K562 treated with DMSO at 1 percent for 48 hours (cell line): Measurements from ENCODE around the gene SCAF11. TPM values are rescaled to one million over a fixed set of nuclear protein-coding genes. Genes with fewer than 3 reads are reported as not detected.

Experiments used
- total RNA-seq: library from RNA; unstranded; fragments of 300-600 nt; gene quantifications from 2 replicates; pipeline ENCODE4 v1.2.3, GENCODE V29; 2022; ENCODE audit warnings: low replicate concordance; ENCODE audit errors: extremely low read depth

Gene SCAF11, protein sequence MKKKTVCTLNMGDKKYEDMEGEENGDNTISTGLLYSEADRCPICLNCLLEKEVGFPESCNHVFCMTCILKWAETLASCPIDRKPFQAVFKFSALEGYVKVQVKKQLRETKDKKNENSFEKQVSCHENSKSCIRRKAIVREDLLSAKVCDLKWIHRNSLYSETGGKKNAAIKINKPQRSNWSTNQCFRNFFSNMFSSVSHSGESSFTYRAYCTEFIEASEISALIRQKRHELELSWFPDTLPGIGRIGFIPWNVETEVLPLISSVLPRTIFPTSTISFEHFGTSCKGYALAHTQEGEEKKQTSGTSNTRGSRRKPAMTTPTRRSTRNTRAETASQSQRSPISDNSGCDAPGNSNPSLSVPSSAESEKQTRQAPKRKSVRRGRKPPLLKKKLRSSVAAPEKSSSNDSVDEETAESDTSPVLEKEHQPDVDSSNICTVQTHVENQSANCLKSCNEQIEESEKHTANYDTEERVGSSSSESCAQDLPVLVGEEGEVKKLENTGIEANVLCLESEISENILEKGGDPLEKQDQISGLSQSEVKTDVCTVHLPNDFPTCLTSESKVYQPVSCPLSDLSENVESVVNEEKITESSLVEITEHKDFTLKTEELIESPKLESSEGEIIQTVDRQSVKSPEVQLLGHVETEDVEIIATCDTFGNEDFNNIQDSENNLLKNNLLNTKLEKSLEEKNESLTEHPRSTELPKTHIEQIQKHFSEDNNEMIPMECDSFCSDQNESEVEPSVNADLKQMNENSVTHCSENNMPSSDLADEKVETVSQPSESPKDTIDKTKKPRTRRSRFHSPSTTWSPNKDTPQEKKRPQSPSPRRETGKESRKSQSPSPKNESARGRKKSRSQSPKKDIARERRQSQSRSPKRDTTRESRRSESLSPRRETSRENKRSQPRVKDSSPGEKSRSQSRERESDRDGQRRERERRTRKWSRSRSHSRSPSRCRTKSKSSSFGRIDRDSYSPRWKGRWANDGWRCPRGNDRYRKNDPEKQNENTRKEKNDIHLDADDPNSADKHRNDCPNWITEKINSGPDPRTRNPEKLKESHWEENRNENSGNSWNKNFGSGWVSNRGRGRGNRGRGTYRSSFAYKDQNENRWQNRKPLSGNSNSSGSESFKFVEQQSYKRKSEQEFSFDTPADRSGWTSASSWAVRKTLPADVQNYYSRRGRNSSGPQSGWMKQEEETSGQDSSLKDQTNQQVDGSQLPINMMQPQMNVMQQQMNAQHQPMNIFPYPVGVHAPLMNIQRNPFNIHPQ (N-terminal part only)
- not detected in 2 replicates for total RNA-seq

GRCh38 chr12:45990468-45991283 lies at the start of gene SCAF11:
SCAF11 (minus strand) TSS chr12:45990574; CDS start chr12:45964167, 26,407 bp downstream.

